ACHN (cell line): ENCODE measurements around the gene DLG4.

Experiments used
- DNase-seq: peaks from one replicate; pipeline ENCODE4 v3.0.0-alpha.2; 2015
- in situ Hi-C: cut with HindIII; loops from 2 replicates; pipeline ENCODE4 v1.10.0; 2017; ENCODE audit warnings: low sequenced_read_pairs, low pct_ligation_motif_present, low pct_unique_long_range_greater_than_20kb

Gene DLG4

GRCh38 chr17:7138800-7139381 is 80.7 kb downstream of the DLG4 start:
- in situ Hi-C loops: no loop called here
- DNase-seq: no peak

DNA sequence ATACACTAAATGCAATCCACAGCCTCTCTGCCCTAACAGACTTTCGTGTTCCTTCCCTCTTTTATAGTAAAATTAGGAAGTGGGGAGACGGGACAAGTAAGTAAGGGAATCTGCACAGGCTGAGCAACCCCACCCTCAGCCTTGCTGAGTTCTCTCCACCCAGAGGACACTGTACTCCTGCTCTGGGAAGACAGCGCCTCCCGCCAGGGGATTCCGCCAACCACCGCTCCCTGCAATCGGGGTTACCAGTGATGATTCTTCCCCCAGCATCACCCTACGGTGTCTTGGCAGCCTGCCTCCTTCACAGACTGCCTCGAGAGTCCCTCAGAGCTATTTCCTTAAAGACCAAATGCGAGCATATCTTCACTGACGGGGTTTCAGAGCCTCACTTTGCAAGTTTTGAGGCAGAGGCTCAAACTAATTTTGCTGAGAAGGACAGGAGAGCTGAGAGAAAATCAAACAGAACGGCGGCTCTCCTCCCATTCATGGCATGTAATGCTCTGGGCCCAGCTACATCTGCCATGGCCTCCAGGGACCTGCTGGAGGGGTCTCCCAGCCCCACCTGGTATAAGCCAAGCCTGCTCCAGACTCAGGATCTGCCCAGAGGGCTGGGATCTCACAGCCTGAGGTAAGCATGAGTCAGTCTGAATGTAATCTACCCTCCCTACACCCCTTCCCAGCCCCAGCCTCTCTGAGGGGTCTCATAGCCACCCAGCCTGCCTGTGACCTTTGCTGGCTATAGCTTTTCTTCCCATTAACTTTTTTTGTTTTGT is 82.3 kb downstream of the DLG4 start:
- no peak for DNase-seq
- in situ Hi-C loops: no loop called here
